ENCODE results near the gene GNPNAT1. TPM values are rescaled to one million over a fixed set of nuclear protein-coding genes. Genes with fewer than 3 reads are reported as not detected.
"Not testable (repeated sequence)": the region's sequence is repeated elsewhere in the genome, so short reads cannot be mapped to it uniquely, and the experiment has no call there.

The GNPNAT1 gene
- polyA plus RNA-seq, 4 donors = 28.4 to 36.2 (median 31.1) TPM

- DNase-seq (ENCODE audit: low read depth in 4 of 4, low spot score in 3 of 4) = peak; percentile 90 to 95 (median 94)
Measured at GRCh38 chr14:52729925-52730708, 61.3 kb downstream of the GNPNAT1 start, which contains the start of gene STYX. Gene STYX (plus strand): TSS chr14:52730166. CDS start chr14:52730475, 309 bp downstream.

- DNase-seq (ENCODE audit: low read depth in 4 of 4, low spot score in 3 of 4) = no peak
Measured at GRCh38 chr14:52729585-52729924, 61.9 kb downstream of the GNPNAT1 start.

GRCh38 chr14:52729035-52729434 is 62.4 kb downstream of the GNPNAT1 start:
- not testable (repeated sequence) for DNase-seq (ENCODE audit: low read depth in 4 of 4, low spot score in 3 of 4)

GRCh38 chr14:52727509-52727908 is 63.9 kb downstream of the GNPNAT1 start:
- DNase-seq (ENCODE audit: low read depth in 4 of 4, low spot score in 3 of 4) = not testable (repeated sequence)

Other genes with a start within 250 kb of the GNPNAT1 start
- gene TXNDC16, start 239.1 kb downstream of the GNPNAT1 start, polyA plus RNA-seq (ENCODE audit: insufficient read length in 4 of 4) = 10 to 100 TPM; 17.0 to 25.0 (median 21.4) TPM
- gene GPR137C, start 238.8 kb downstream of the GNPNAT1 start, polyA plus RNA-seq (ENCODE audit: insufficient read length in 4 of 4) = 1 to 10 TPM; 6.4 to 9.0 (median 8.1) TPM
- gene ERO1A, start 96.0 kb downstream of the GNPNAT1 start, polyA plus RNA-seq (ENCODE audit: insufficient read length in 4 of 4) = 10 to 100 TPM; 21.0 to 32.6 (median 27.5) TPM
- gene PSMC6, start 84.4 kb downstream of the GNPNAT1 start, polyA plus RNA-seq (ENCODE audit: insufficient read length in 4 of 4) = 100 to 1,000 TPM; 105 to 160 (median 149) TPM
- 10 to 100 TPM; 16.9 to 18.7 (median 17.0) TPM for gene STYX, start 61.4 kb downstream of the GNPNAT1 start, polyA plus RNA-seq (ENCODE audit: insufficient read length in 4 of 4)
- 100 to 1,000 TPM; 148 to 201 (median 161) TPM for gene FERMT2, start 159.4 kb upstream of the GNPNAT1 start, polyA plus RNA-seq (ENCODE audit: insufficient read length in 4 of 4)

All from left renal pelvis (tissue), 4 donors.